WI38 (cell line): ENCODE measurements around the gene CST4.
"Not testable (repeated sequence)": the region's sequence is repeated elsewhere in the genome, so short reads cannot be mapped to it uniquely, and the experiment has no call there.

Source experiments
- H3K4me3 ChIP-seq: 2 replicates; pipeline ENCODE4 v1.5.1; 2011; ENCODE audit warnings: low read depth, mild to moderate bottlenecking, control low read depth, low read length
- TF ChIP-seq, protein P1 (sequence below): IDR thresholded peaks from 2 replicates; pipeline ENCODE4 v1.5.1; 2012; ENCODE audit warnings: low read depth, mild to moderate bottlenecking, control low read depth, low read length

Gene CST4

DNA sequence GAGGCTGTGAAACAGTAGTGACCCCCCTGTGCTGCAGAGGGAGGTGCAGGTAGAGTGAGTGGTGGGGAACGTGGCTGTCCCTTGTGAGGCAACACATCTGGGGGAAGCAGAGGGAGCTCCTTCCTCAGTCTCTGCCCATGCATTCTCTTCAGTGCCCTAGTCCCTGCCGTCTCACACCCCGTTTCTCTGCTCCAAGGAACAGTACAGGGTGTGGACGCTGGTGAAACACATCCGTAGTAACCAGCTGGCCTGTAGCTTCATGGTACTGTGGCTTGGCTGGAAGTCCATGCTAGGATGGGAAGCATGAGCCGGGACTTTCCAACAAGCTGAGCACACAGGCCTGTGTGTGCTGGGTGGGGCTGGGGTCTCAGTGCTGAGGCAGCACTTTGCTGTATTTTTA is 25.7 kb downstream of the CST4 start:
- H3K4me3 ChIP-seq = no peak overlapping the region
- TF ChIP-seq, protein P1, sequence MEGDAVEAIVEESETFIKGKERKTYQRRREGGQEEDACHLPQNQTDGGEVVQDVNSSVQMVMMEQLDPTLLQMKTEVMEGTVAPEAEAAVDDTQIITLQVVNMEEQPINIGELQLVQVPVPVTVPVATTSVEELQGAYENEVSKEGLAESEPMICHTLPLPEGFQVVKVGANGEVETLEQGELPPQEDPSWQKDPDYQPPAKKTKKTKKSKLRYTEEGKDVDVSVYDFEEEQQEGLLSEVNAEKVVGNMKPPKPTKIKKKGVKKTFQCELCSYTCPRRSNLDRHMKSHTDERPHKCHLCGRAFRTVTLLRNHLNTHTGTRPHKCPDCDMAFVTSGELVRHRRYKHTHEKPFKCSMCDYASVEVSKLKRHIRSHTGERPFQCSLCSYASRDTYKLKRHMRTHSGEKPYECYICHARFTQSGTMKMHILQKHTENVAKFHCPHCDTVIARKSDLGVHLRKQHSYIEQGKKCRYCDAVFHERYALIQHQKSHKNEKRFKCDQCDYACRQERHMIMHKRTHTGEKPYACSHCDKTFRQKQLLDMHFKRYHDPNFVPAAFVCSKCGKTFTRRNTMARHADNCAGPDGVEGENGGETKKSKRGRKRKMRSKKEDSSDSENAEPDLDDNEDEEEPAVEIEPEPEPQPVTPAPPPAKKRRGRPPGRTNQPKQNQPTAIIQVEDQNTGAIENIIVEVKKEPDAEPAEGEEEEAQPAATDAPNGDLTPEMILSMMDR = no peak

DNA sequence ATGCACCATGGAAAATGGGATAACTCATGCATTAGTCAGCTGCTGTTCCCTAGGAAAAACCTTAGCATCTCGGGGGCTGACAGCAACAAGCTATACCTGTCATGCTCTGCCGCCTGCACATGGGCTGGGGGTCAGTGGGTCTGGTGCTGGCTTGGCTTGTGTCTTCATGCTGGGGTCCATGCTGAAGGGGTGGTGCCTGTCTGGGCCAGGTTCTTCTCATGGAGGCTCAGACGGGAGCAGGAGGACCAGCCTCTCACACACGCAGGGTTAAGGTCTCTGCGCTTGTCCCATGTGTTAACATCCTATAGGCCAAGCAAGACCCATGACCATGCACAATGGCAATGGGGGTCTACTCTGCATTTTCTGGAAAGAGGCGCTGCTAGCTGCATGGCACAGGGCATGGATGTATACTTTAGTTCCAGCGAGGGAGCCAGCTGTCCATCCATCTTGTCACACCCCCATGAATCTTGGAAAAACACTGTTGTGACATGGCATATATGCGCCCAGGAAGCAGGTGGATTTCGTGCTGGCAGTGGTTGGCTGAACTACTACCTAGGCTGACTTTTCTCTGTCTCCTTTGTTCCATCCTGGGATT is 26.5 kb downstream of the CST4 start:
- TF ChIP-seq, protein P1 = no peak
- H3K4me3 ChIP-seq = no peak overlapping the region

DNA sequence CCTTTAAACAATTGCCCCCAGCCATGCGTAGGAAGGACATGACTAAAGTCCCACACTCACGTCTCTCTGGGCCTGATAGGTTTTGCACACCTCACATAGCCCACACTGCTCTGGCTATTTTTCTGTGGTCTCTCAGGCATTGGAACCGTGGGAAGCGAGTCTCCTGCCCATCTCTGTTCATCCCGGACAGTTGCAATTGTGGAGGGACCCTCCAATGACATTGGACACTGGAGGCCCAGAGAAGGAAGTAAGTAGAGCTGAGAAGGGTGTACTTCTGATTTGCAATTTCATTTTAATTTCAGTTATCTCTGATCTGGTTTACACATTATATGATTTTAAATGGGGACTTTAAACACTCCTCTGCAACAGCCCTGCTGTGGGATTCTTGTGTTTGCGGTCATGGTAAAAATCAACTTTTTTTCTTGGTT is 27.8 kb downstream of the CST4 start:
- no peak overlapping the region for H3K4me3 ChIP-seq

DNA sequence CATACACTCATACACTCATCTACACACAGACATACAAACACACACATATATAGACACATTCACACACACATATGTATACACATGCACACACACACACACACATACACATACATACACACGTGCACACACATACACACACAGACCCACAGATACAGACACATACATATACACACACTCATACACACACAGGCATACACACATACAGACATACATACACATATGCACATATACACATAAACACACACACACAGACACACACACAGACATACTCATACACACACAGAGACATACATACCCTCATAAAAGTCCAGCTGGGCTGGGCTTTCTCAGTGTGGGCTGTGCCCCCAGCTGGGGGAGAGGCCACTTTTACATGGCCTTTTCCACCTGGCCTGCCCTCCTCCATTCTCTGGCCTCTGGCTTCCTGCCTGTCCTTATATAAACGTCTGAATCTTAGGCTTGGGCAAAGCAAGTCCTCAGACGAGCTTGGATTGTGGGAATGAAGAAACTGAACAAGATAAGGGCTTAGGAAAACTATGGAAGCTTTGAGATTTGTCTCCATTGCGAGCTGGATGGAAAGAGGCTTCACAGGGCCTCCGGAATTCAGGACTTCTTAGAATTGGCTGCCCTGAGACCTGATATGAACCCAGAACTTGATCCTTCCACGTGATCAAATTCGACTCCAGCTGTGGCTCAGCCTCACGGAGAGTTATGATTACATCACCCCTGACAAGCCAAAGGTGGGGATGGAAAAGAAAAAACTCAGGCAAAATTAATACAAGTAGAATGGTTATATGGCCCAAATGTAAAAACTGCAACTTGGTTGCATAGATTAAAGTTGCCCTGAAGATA is 28.6 kb downstream of the CST4 start:
- H3K4me3 ChIP-seq = no peak overlapping the region
- TF ChIP-seq, protein P1 = no peak

More for the DNA sequence above, 27.8 kb downstream of the CST4 start:
- TF ChIP-seq, protein P1 = no peak

DNA sequence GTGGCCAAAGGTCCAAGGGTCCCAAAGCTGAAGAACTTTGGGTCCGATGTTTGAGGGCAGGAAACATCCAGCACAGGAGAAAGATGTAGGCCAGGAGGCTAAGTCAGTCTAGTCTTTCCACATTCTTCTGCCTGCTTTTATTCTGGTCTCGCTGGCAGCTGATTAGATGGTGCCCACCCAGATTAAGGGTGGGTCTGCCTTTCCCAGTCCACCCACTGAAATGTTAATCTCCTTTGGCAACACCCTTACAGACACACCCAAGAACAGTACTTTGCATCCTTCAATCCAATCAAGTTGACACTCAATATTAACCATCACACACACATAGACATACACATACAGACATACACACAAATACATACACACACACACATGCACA is 29.2 kb downstream of the CST4 start:
- not testable (repeated sequence) for H3K4me3 ChIP-seq

DNA sequence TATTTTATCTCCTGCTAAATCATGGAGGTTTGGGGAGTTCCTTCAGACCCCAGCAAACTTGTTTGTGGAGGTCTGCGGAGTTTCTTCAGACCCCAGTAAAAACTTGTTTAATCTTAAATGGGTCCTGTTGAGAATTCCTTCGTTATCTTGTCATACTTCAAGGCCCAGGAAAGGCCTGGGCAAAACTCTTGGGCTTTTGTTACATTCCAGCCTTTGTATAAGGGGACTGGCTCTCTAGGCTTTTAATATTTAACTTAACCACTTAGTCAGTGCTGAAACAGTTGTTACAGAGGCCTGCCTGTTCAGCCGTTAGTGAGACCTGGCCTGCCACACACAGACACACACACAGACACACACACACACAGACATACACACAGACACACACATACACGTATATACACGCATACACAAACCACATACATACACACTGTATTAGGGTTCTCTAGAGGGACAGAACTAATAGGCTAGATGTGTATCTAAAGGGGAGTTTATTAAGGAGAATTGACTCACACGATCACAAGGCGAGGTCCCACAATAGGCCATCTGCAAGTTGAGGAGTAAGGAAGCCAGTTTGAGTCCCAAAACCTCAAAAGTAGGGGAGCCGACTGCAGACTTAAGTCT is 29.7 kb downstream of the CST4 start:
- H3K4me3 ChIP-seq = no peak overlapping the region
- TF ChIP-seq, protein P1 = no peak

DNA sequence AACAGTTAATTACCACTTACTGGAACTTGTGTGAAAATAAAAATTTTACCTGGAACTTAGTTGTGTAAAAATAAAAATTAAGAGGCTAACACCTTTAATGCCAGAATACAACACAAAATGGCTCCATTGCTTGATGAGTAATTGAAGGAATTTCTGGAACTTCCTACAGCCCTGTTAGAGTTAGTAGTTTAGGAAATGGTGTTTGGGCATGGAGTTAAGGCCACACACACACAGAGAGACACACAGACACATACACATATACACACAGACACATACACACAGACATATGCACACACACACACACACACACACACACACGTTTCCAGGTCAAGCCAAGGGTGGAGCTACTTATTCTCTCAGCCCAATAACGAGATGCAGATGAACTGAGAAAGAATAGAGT is 30.5 kb downstream of the CST4 start:
- H3K4me3 ChIP-seq = no peak overlapping the region
- TF ChIP-seq, protein P1 = no peak
